Glutamatergic neuron (in vitro differentiated cells): ENCODE results near the gene ILK. TPM values are rescaled to one million over a fixed set of nuclear protein-coding genes. Genes with fewer than 3 reads are reported as not detected.

Source experiments
- DNase-seq: peaks from one replicate; pipeline ENCODE4 v3.0.0; 2022
- H3K27ac Mint-ChIP-seq: one replicate; pipeline ENCODE4 v1.8.0; 2020; ENCODE audit warnings: mild to moderate bottlenecking, mixed read lengths, inconsistent platforms; ENCODE audit not compliant: unreplicated experiment
- H3K27me3 Mint-ChIP-seq: one replicate; pipeline ENCODE4 v1.8.0; 2020; ENCODE audit warnings: mild to moderate bottlenecking, moderate library complexity, mixed read lengths, inconsistent platforms; ENCODE audit not compliant: unreplicated experiment
- H3K36me3 Mint-ChIP-seq: one replicate; pipeline ENCODE4 v1.8.0; 2020; ENCODE audit warnings: mild to moderate bottlenecking, mixed read lengths, inconsistent platforms; ENCODE audit not compliant: unreplicated experiment
- H3K4me1 Mint-ChIP-seq: one replicate; pipeline ENCODE4 v1.8.0; 2020; ENCODE audit warnings: mild to moderate bottlenecking, low read depth, mixed read lengths, inconsistent platforms; ENCODE audit not compliant: unreplicated experiment
- H3K4me3 Mint-ChIP-seq: one replicate; pipeline ENCODE4 v1.8.0; 2020; ENCODE audit warnings: mild to moderate bottlenecking, mixed read lengths, inconsistent platforms; ENCODE audit not compliant: unreplicated experiment
- H3K9me3 Mint-ChIP-seq: one replicate; pipeline ENCODE4 v1.8.0; 2020; ENCODE audit warnings: mild to moderate bottlenecking, moderate library complexity, mixed read lengths, inconsistent platforms; ENCODE audit not compliant: unreplicated experiment
- total RNA-seq: library from RNA; stranded (reverse); fragmentation: NEBNext Ultra II Directional; extraction: Animal tissue kit (Norgen Biotek cat#: 25700); gene quantifications from one replicate; pipeline ENCODE4 v1.2.1, GENCODE V29; 2021; ENCODE audit not compliant: unreplicated experiment
- TF ChIP-seq, protein P1 (sequence below): fragments of 200-600 bp; sonication (generic); IDR thresholded peaks from one replicate; pipeline ENCODE4 v1.5.0; 2021; ENCODE audit not compliant: partially characterized antibody, unreplicated experiment

The ILK gene
- total RNA-seq, 1 donor from 2014 or later, result 168 TPM

DNA sequence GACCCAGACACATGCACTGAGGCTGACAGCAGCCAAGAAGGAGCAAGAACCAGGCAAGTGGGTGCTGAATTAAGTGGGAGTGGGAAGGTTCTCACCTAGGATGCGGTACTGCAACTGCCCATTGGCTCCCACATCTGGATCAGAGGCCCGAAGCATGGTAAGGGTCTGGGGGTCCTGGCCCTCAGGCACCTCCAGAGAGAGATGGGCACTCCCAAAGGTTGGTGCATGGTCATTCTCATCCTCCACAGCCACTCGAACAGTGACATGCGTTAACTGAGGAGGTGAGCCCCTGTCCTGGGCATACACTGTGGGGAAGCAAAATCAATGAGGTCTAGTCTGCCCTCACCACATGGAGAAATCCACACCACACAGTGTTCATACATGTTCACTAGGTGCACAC, 25.0 kb downstream of the ILK start:
- Mint-ChIP-seq H3K27ac (no peak overlapping the region), H3K4me3 (no peak overlapping the region), H3K9me3 (peaks cover 4% of the 10 kb centered on the region), H3K27me3 (peaks cover 20% of the 10 kb centered on the region), H3K4me1 (no peaks in the 10 kb centered on the region), H3K36me3 (peaks cover 39% of the 10 kb centered on the region)
- no peak for DNase-seq
- TF ChIP-seq, protein P1, sequence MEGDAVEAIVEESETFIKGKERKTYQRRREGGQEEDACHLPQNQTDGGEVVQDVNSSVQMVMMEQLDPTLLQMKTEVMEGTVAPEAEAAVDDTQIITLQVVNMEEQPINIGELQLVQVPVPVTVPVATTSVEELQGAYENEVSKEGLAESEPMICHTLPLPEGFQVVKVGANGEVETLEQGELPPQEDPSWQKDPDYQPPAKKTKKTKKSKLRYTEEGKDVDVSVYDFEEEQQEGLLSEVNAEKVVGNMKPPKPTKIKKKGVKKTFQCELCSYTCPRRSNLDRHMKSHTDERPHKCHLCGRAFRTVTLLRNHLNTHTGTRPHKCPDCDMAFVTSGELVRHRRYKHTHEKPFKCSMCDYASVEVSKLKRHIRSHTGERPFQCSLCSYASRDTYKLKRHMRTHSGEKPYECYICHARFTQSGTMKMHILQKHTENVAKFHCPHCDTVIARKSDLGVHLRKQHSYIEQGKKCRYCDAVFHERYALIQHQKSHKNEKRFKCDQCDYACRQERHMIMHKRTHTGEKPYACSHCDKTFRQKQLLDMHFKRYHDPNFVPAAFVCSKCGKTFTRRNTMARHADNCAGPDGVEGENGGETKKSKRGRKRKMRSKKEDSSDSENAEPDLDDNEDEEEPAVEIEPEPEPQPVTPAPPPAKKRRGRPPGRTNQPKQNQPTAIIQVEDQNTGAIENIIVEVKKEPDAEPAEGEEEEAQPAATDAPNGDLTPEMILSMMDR, result no peak

DNA sequence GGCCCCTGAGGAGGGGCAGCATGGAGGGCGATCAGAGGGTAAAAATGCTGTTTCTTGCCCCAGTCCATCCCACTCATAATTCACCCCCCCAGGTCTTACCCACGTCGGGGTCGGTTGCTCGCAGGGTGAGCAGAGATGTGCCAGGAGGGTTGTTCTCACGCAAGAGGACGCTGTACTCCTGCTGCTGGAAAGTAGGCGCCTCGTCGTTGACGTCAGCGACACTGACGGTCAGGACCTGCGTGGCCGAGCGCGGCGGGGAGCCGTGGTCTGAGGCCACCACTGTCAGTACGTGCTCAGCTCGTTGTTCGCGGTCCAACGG, 26.0 kb downstream of the ILK start:
- Mint-ChIP-seq H3K27me3 (peaks cover 20% of the 10 kb centered on the region), H3K27ac (no peak overlapping the region), H3K4me3 (no peak overlapping the region), H3K9me3 (peaks cover 4% of the 10 kb centered on the region), H3K4me1 (no peaks in the 10 kb centered on the region), H3K36me3 (peaks cover 33% of the 10 kb centered on the region)
- no peak for DNase-seq
- TF ChIP-seq, protein P1, result no peak

DNA sequence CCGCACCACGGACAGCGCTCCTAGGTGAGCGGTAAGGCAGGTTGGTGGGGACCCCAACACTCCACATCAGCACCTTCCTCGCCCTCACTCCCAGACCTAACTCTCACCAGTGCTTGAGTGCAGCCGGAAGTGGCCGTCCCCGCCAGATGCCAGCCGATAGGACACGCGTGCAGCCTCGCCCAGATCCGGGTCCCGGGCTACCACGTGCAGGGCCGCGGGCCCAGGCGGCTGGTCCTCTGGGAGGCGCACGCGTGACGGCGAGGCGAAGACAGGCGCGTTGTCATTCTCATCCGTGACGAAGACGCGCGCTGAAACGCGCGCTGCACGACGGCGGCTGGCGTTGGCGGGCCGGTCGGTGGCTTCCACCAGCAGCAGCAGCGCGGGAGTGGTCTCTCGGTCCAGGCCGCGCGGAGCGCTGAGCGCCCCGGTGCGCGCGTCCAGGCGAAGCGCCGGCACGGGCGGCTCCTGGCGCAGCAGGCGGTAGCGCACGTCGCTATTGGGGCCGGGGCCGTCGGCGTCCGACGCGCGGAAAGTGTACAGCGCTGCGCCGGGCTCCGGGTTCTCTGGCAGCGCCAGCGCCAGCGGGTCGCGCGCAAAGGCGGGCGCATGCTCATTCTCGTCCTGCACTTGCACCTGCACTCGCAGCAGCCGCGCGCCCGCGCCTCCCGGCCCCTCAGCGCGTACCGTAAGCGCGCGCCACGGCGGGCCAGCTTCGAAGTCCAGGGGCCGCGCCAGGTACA, 26.5 kb downstream of the ILK start:
- H3K27ac Mint-ChIP-seq, result no peak overlapping the region
- peaks cover 20% of the 10 kb centered on the region for H3K27me3 Mint-ChIP-seq
- no peak overlapping the region for H3K4me3 Mint-ChIP-seq
- no peak for DNase-seq
- TF ChIP-seq, protein P1, result no peak
- peaks cover 32% of the 10 kb centered on the region for H3K36me3 Mint-ChIP-seq
- no peaks in the 10 kb centered on the region for H3K4me1 Mint-ChIP-seq
- H3K9me3 Mint-ChIP-seq, result peaks cover 4% of the 10 kb centered on the region

DNA sequence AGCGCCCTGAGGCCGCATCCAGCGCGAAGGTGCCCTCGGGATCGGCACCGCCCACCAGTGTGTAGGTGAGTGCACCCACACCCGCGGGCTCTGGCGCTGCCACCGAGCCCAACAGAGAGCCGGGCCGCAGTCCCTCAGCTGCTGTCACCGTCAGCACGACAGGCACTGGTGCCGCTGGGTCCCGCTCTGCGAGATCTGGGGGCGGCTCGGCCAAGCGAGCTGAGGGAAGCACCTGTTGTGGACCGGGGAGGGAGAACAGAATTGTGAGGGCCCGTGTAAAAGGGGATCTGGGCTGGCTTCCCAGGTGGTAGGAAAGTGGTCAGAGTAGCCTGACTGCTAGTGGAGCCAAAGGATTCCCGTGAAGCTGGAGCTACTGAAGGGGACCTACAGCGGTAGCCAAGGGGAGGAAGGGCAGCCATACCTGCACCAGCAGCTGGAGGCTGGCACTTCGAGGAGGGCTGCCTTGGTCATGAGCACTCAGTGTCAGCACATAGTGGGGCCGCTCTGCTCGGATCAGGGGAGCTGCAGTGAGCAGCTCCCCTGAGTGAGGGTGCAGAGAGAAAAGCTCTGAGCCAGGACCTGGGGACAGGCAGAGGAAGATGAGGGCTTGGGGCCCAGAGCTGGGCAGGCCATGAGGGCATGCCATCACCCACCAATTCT, 27.2 kb downstream of the ILK start:
- peaks cover 20% of the 10 kb centered on the region for H3K27me3 Mint-ChIP-seq
- TF ChIP-seq, protein P1, result no peak
- H3K27ac Mint-ChIP-seq, result no peak overlapping the region
- DNase-seq, result no peak
- H3K4me1 Mint-ChIP-seq, result no peaks in the 10 kb centered on the region
- no peak overlapping the region for H3K4me3 Mint-ChIP-seq
- peaks cover 4% of the 10 kb centered on the region for H3K9me3 Mint-ChIP-seq
- peaks cover 32% of the 10 kb centered on the region for H3K36me3 Mint-ChIP-seq

DNA sequence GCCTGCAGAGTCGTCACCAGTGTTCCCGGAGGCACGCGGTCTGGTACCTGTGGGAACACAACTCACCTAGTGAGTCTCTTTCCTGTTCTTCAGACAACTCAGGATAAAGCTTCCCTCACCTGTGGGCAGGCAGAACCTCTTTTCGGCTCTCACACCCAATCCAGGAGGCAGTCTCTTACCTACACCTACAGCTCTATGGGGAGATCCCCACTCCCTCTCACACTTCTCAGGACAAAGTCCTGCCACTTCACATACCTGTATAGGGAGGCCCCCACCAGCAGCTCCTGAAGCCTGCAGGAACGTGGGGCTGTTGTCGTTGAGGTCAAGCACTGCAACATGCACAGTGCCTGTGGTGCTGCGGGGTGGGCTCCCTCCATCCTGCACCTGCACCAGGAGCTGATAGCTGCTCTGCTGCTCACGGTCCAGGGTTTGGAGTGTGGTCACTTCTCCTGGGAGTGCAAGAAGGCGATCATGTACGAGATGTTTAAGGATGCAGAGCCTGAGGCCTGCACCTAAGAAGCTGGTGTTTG, 27.9 kb downstream of the ILK start:
- DNase-seq, result no peak
- H3K36me3 Mint-ChIP-seq, result peaks cover 32% of the 10 kb centered on the region
- H3K4me3 Mint-ChIP-seq, result no peak overlapping the region
- H3K9me3 Mint-ChIP-seq, result peaks cover 4% of the 10 kb centered on the region
- no peaks in the 10 kb centered on the region for H3K4me1 Mint-ChIP-seq
- H3K27me3 Mint-ChIP-seq, result peaks cover 20% of the 10 kb centered on the region
- no peak overlapping the region for H3K27ac Mint-ChIP-seq
- TF ChIP-seq, protein P1, result no peak
